IPS-NIHi11 (cell line): ENCODE measurements around the gene HLA-A.
"Not testable (repeated sequence)": the region's sequence is repeated elsewhere in the genome, so short reads cannot be mapped to it uniquely, and the experiment has no call there.

Source experiments
- DNase-seq: peaks from one replicate; pipeline ENCODE4 v3.0.0; 2012; ENCODE audit warnings: mixed read lengths, low spot score

Gene HLA-A

DNA sequence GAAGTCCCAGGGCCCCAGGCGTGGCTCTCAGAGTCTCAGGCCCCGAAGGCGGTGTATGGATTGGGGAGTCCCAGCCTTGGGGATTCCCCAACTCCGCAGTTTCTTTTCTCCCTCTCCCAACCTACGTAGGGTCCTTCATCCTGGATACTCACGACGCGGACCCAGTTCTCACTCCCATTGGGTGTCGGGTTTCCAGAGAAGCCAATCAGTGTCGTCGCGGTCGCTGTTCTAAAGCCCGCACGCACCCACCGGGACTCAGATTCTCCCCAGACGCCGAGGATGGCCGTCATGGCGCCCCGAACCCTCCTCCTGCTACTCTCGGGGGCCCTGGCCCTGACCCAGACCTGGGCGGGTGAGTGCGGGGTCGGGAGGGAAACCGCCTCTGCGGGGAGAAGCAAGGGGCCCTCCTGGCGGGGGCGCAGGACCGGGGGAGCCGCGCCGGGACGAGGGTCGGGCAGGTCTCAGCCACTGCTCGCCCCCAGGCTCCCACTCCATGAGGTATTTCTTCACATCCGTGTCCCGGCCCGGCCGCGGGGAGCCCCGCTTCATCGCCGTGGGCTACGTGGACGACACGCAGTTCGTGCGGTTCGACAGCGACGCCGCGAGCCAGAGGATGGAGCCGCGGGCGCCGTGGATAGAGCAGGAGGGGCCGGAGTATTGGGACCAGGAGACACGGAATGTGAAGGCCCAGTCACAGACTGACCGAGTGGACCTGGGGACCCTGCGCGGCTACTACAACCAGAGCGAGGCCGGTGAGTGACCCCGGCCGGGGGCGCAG, at the start of gene HLA-A:
HLA-A (plus strand) TSS at position 258 of the 778 bp plus-strand sequence; CDS start at position 280, 22 bp downstream.
- peak; percentile 91 for DNase-seq

DNA sequence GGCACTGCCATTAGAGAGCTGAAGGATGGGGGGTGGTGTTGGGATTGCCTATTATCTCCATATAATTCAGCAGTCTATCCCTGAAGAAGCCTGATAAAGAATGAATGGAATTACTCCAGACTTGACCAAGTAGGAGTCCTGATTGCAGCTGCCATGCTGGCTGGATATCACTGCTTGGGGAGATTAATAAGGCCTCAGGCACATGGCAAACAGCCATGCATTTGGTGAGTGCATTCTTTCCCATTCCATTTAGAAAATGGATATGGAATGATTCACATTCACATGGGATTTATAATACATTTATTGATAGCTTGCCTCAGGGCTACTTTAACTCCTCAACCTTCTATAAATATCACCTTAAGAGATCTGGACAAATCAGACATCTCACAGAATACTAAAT, 49.6 kb upstream of the HLA-A start:
- no peak for DNase-seq

DNA sequence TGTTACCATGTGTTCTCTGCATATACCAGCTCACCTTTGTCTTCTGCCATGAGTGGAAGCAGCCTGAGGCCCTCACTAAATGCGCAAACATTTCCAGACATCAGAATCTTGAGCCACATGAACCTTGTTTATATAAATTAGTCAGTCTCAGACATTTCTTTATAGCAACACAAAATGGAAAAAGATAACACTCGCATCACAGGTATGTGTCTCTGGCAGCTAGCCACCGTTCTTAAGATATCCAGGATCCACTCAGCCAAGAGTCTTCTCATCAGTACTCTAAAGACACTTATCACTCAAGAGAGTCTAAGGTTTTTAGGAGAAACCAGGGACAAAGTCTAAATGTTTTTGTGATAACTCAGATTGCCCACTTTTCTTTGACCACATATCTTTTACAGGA, 43.1 kb upstream of the HLA-A start:
- no peak for DNase-seq

- DNase-seq, result no peak
Observed at GRCh38 chr6:29905286-29905685, 37.0 kb upstream of the HLA-A start.

GRCh38 chr6:29907637-29908340, 34.5 kb upstream of the HLA-A start:
- DNase-seq, result no peak

GRCh38 chr6:29908341-29908662, 34.0 kb upstream of the HLA-A start:
- no peak for DNase-seq

- DNase-seq, result no peak
Observed at GRCh38 chr6:29908710-29909109, 33.6 kb upstream of the HLA-A start.

GRCh38 chr6:29909985-29910384, 32.3 kb upstream of the HLA-A start:
- DNase-seq, result no peak

DNA sequence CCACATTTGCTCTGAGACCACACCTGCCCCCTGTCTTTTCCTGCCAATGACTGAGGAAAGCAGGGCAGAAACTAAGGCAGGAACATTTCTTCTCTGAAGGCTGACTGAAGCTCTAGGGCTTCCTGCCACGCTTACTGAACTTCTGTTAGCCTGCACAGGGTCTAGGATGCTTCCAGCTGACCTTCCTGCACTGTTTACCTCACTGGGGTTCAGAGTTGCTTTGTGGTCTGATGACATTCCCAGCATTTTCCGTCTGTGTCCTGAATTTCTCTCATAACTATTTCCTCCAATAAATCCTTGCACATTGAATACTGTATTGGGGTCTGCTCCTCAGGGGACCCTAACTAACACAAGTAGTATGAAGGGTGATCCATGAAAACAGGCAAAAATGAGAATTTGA, 29.5 kb upstream of the HLA-A start:
- DNase-seq, result no peak

GRCh38 chr6:29916741-29917140, 25.6 kb upstream of the HLA-A start:
- DNase-seq, result no peak

- no peak for DNase-seq
Observed at GRCh38 chr6:29917857-29918256, 24.5 kb upstream of the HLA-A start.

- no peak for DNase-seq
Observed at GRCh38 chr6:29919506-29920445, 22.6 kb upstream of the HLA-A start.

GRCh38 chr6:29924287-29924686, 18.0 kb upstream of the HLA-A start:
- DNase-seq, result no peak

DNA sequence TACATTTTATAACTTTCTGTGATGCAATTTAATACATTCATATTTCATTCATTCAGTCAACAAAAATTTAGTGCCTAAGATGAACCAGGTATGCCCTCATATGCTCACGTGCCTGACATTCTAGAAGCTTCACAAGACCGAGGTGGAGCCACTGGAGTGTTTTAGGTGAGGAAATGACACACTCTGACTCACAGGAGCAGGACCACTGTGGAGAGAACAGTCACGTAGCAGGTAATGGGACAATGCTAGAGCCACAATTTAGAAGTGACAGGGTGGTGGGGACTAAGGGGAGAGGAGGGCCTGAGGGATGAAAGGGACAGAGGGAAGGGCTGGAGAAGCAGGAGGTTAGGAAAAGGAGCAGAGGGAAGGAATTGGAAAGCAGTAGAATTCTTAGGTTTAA, 17.6 kb upstream of the HLA-A start:
- DNase-seq, result no peak

DNA sequence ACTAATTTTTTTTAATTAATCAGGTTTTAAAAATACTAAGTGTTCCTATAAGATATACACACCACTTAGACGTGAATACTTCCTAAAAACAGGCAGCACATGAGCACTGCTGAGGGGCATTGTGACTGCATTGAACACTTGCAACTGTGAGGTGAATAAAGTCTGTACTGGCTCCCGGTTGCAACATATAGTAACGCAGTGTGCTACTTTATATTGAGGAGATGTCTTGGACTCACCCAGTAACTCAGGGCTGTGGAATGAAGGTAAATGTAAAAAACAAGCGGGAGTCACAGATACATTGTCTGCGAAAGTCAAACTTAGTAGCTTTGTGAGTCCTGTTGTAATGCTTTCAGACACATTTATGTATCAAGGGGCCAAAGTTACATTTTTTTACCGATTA, 17.0 kb upstream of the HLA-A start:
- no peak for DNase-seq

GRCh38 chr6:29925727-29926412, 16.5 kb upstream of the HLA-A start:
- DNase-seq, result peak; percentile 12

DNA sequence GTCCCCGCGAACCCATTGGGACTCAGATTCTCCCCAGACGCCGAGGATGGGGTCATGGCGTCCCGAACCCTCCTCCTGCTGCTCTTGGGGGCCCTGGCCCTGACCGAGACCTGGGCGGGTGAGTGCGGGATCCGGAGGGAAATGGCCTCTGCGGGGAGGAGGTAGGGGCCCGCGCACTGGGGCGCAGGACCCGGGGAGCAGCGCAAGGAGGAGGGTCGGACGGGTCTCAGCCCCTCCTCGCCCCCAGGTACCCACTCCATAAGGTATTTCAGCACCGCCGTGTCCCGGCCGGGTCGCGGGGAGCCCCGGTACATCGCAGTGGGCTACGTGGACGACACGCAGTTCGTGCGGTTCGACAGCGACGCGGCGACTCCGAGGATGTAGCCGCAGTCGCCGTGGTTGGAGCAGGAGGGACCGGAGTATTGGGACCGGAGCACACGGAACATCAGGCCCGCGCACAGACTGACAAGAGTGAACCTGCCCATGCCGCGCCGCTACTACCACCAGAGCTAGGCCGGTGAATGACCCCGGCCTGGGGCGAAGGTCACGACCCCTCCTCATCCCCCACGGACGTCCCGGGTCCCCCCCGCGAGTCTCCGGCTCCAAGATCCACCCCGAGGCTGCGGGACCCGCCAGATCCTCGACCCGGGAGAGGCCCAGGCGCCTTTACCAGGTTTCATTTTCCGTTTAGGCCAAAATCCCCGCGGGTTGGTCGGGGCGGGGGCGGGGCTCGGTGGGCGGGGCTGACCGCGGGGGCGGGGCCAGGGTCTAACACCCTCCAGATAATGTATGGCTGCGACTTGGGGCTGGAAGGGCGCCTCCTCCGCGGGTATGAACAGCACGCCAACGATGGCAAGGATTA, 15.7 kb upstream of the HLA-A start:
- peak; percentile 66 for DNase-seq

DNA sequence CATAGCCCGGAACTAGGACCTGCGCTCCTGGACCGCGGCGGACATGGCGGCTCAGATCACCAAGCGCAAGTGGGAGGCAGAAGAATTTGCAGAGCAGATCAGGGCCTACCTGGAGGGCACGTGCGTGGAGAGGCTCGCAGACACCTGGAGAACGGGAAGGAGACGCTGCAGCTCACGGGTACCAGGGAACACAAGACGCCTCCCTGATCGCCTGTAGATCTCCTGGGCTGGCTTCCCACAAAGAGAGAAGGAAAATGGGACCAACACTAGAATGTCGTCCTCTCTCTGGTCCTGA, 15.1 kb upstream of the HLA-A start:
- DNase-seq, result no peak

GRCh38 chr6:29927841-29928388, 14.4 kb upstream of the HLA-A start:
- no peak for DNase-seq

- DNase-seq, result not testable (repeated sequence)
Observed at GRCh38 chr6:29930047-29930446, 12.3 kb upstream of the HLA-A start.

- DNase-seq, result no peak
Observed at GRCh38 chr6:29933955-29934354, 8.4 kb upstream of the HLA-A start.
